Fibroblast of gingiva (primary cell): ENCODE results near the gene CGB8.
A peak's percentile ranks its signal among the peaks of the same experiment; 100 is the strongest.
"Not testable (repeated sequence)": the region's sequence is repeated elsewhere in the genome, so short reads cannot be mapped to it uniquely, and the experiment has no call there.

Experiments used
- DNase-seq: peaks from one replicate; pipeline ENCODE4 v3.0.0-alpha.2; 2011; ENCODE audit warnings: low read depth

Gene CGB8

DNA sequence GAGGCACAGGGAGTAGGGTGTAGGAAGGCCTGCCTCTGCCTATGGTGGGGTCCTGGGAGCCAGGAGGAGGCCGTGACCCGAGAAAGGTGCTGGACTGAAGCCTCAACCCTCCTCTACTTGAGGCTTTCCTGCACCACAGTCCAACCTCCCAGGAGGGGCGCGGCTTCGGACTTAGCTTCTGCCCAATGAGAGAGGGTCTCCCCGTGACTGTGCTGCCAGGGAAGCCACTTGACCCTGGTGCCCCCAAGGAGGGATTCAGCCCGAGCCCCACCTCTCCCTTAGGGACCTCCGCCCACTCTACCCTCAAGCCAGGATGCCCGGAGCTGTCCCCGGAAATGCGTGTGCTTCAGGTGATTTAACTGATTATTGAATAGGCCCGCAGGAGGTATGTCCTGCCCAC lies at the start of gene CGB8:
Gene CGB8, minus strand, starts transcription at position 101 of the 400 bp plus-strand sequence. CDS start 372 bp downstream, outside the sequence.
- DNase-seq, result not testable (repeated sequence)

DNA sequence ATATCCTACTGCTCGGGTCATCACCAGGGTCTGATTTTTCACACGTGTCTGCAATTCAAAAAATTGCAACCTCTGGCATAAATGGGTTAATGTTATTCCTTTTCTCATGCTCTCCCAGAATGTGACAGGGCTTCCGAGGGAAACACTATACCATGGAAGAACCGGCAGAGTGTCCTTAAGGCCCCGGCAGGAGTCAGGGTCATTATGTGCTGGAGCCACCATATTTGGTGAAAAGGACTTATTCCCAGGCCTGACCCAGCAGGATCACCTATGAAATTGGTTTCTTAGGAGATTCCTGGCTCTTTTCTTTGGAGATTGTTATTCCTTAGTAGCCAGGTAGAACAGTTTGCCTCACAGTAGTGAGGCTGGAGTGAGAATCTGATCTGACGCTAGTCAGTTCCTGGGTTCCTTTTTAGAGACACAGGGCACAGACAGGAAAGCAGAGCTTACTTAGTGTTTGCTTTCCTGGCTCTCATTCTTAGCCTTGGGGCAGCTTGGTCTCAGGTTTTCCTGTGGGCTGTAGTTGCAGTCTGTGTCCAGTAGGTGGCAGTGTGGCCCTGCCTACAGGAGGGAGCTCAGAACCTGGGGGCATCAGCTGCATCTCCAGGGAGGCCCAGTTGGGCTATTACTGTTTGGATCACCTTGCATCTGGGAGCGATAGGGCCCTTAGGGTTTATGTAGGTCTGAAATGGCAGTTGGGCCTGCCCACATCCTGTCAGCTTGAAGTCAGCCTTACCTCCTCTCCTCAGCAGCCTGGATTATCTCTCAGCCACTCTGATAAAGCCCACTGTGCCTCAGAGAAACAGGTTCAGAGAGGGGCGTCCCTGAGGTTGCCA lies 48.8 kb upstream of the CGB8 start:
- peak; percentile 71 for DNase-seq

DNA sequence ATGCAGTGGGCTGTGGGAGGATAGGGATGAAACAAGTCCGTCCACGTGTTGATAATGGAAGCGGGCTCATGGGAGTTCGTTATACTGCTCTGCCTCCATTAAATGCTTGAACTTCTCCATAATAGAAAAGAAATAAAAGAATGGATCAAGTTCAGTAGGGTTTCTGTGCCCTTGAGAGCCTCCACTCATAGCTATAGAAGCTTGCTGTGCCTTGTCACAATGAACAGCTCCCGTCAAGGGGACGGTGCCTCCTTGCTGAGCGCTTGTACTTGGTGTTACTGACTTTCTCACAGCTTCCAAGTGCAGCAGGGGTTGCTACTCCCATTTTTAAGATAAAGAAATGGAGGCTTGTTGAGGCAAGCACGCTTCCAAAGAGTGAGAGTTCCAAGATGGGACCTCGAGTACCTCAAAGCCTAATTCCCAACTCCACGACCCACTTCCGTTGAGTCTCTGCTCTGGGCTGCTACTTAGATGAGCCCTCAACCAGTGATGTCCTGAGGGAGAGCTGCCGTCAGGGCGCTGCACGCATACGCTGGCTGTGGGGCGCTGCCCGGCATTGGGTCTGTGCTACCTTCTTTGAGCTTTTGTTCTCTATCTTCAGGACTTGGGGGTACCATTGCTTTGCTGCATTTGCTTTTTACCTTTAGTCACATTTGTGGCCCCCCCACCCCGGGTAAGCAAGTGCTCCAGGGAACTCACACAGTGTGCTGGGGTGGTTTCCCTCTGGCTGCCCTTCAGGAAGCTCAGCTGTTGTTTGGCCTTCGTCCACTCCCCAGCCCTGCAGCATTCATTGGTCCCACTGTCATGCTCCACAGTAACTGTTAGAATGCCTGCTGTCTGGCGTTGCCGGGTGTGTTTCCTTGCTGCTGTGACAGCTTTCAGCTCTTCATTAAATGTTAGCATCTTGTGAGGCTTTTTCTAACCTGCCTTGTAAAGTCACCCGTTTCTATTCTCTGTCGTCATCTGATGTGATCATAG lies 45.9 kb upstream of the CGB8 start:
- no peak for DNase-seq

DNA sequence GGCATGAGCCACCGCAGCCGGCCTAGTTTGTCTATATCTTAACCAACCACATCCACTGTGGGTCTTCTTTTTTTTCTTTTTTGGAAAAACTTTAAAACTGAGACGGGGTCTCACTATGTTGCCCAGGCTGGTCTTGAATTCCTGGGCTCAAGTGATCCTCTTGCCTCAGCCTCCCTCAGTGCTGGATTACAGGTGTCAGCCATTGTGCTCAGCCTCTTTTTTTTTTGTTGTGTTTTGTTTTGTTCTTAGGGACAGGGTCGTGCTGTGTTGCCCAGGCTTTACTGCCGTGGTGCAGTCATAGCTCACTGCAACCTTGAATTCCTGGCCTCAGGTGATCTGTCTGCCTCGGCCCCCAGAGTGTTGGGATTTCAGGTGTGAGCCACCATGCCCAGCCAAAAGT lies 43.8 kb upstream of the CGB8 start:
- no peak for DNase-seq

DNA sequence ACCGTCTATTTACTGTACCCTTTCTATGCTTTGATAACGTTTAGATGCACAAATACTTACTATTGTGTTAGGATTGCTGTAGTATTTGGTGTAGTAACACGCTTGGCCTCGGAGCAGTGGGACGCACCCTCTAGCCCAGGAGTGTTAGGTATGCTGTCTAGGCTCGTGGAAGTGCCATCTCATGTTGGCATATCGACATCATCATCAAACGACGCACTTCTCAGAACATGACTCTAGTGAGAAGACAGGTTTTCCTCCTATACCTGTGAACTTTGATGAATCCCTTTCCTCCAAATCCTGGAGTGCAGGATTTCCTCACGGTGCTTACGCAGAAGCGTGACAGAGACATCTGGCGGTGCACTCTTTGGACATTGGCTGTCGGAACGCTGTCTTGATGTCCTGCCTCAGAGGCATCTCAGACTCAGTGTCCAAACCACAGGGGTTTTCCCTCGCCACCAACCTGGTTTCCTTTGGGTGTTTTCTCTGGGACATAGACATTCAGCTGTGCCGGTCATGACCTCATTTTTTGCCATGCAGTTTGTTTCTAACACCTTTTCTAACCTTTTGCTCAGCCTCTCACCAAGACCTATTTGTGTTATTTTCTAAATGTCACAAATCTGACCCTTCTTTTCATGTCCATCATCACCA lies 42.6 kb upstream of the CGB8 start:
- DNase-seq, result no peak

DNA sequence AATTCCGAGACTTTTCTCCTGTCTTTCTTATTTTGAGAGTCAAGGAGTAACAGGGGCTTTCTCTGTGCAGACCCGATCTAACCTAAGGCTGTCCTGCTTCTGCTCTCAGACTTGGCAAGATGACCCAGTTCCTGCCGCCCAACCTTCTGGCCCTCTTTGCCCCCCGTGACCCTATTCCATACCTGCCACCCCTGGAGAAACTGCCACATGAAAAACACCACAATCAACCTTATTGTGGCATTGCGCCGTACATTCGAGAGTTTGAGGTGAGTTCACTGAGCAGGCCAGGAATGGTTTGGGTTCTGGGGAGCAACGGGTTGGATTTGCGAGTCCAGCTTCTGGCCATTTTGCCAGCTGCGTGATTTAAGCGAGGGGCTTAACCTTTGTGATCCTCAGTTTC lies 37.4 kb upstream of the CGB8 start:
- no peak for DNase-seq

DNA sequence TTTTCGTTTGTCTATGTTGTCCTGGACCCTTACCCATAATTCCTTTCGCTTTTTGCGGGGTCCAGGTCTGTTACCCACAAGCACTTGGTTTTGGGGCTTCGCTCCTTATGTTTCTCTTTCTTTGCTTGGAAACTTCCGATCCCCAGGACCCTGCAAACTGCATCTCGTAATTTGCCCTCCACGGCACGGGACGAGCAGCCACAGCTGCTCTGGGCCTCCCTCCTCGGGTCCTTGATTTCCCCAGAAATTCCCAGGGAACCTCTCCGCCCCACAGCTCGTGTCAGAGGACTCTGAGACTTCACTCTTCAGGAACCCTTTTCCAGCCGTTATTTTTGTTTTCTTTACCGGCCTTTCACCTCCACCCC lies 36.9 kb upstream of the CGB8 start:
- DNase-seq, result no peak

DNA sequence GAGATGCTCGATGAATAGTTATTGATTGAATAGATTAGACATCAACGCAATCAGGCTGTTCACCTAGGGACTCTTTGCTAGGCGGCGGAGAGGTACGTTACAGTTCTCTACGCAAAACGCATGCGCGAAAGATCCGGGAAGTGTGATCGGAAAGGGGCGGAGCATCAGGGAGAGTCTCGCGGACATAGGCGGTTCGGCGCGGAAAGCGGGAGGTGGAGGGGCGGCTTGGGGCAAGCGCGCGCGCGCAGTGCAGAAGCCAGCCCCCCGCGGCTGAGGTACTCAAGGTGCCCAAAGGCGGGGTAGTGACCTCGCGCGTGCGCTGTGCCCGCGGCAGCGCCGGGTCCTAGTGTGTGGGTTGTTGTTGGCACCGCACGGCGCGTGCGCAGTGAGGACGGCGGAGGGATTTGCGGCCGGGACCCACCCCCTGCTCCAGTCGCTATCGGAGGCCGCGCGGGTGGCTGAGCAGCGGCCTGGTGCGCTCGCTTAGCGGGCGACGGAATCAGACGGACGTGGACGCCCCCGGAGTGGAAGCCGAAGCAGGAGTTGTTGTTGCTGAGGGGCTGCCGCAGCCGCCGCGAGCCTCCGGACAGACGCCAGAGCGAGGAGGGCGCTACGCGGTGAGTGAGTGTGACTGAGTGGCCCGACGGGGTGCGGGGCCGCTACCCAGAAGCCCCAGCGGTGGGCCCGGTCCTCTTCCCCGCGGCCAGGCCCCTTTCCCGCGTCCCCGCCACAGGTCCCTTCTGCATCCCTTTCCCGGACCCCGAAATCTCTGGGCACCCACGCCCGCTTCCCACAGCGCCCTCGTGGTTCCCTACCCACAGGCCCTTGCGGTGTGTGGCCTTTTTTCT lies 36.3 kb upstream of the CGB8 start, which contains the start of gene SNRNP70:
Gene SNRNP70, plus strand, starts transcription at position 432 of the 848 bp plus-strand sequence. CDS start 964 bp downstream, outside the sequence.
- DNase-seq, result peak; percentile 100

DNA sequence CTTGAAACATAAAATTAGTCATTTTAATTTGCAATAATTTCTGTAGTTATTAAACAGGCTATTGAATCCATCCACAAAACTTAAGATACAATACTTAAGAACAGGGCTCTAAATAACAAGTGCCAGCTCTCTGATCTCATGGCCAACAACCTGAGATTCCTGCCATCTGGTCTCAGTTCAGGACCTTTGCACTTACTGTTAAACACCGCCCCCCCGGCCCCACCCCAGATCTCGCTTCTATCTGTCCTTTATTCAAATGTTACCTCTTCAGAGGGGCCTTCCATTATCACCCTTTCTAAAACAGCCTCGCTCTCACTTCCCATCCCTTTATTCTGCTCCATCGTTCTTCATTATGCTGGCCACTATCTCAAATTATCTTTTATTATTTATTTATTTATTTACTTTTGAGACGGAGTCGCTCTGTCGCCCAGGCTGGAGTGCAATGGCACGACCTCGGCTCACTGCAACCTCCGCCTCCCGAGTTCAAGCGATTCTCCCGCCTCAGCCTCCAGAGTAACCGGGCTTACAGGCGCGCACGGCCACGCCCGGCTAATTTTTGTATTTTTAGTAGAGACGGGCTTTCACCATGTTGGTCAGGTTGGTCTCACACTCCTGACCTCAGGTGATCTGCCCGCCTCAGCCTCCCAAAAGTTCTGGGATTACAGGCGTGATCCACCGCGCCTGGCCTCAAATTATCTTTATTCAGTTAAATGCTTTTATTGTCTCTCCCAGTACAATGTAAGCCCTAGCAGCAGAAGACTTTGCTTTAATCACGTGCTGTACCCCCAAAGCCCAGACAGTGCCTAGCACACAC lies 35.5 kb upstream of the CGB8 start:
- DNase-seq, result no peak

DNA sequence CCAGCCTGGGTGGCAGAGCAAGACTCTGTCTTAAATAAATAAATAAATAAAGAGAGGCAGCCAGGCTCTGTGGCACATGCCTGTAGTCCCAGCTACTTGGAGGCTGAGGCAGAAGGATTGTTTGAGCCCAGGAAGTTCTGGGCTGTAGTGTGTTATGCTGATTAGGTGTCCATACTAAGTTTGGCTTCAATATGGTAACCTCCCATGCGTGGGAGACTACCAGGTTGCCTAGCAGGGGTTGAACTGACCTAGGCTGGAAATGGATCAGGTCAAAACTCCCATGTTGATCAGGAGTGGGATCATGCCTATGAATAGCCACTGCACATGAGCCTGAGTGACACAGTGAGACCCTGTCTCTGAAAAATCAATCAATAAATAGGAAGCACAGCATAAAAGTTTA lies 32.4 kb upstream of the CGB8 start:
- DNase-seq, result no peak

DNA sequence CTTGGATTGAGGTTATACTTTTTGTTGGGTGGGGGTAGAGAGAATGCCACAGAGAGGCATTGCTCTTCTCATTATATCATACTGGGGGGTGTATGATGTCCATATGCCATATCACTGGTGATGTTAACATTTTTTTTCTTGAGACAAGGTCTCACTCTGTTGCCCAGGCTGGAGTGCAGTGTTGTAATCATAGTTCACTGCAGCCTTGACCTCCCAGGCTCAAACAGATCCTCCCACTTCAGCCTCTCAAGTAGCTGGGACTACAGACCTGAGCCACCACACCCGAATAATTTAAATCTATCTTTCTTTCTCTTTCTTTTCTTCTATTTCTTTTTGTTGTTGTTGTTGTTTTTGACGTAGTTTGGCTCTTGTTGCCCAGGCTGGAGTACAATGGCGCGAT lies 31.5 kb upstream of the CGB8 start:
- no peak for DNase-seq

DNA sequence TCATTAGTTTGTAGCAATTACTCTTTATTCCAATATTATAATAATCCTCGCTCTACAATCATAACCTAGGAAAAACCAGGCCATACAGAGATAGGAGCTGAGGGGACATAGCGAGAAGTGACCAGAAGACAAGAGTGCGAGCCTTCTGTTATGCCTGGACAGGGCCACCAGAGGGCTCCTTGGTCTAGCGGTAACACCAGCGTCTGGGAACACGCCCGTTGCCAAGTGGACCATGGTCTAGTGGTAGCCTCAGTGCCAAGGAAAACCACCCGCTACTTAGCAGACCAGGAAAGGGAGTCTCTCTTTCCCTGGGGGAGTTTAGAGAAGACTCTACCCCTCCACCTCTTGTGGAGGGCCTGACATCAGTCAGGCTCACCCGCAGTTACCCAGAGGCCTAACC lies 26.0 kb upstream of the CGB8 start:
- DNase-seq, result peak; percentile 59

DNA sequence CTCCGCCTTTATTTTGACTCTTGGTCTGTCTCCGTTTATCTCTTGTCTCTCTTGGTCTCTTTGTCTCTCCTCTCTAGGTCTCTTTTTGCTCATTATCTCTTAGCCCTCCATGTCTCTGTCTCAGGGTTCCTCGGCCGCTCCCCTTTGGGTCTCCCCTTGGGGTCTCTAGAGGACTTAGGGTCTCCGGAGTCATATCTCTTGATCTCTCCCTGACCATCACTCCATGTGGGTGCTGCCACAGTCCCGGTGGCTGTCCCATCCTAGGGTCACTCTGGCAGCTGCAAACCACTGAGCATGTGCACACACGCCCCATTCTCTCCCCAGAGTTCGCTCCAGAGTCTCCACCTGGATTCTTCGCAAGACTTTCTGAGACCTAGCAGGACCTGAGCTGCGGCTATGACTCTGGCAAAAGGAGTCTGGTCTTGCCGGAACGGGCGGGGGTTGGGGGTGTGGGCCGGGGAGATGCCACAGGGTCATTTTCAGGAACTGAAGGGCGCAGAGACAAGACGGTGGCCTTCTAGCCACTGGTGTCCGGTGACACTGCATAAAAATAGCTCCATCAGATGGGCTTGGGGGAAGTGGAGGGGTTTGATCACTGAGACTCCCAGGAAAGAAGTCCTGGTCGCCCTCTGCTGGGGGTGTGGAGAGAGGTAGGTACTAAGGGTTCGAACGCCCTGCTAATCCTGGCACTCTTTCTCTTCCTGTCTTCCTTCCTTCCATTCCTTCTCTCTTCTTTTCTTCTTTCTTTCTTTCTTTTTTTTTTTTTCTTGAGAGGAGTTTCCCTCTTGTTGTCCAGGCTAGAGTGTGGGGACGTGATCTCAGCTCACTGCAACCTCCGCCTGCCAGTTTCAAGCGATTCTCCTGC lies 24.8 kb upstream of the CGB8 start:
- no peak for DNase-seq

DNA sequence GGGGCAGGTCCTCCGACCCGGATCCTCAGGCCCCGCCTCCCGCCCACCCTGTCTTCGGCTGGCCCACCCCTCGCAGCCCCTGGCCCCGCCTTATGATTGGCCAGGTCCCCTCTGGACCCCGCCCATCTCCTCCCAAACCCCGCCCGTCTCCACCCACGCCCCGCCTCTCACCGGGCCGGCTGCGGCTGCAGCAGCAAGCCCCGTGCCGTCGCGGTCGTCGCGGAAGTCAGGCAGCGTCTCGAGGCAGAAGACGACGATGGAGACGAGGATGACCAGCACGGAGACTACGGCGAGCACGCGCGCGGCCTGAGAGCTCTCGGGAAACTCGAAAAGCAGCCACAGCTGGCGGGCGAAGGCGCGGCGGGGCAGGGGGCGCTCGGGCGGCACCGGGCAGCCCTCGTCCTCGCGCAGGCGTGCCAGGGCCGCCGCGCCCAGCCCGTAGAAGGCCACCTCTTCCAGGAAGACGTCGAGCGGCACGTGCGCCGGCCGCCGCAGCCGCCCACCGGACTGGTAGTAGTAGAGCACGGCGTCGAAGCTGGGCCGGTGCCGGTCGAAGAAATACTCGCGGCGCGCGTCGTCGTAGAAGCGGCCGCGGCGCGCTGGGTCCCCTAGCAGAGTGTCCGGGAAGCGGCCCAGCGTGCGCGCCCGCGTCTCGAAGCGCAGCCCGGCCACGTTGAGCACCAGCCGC lies 23.1 kb upstream of the CGB8 start:
- no peak for DNase-seq

DNA sequence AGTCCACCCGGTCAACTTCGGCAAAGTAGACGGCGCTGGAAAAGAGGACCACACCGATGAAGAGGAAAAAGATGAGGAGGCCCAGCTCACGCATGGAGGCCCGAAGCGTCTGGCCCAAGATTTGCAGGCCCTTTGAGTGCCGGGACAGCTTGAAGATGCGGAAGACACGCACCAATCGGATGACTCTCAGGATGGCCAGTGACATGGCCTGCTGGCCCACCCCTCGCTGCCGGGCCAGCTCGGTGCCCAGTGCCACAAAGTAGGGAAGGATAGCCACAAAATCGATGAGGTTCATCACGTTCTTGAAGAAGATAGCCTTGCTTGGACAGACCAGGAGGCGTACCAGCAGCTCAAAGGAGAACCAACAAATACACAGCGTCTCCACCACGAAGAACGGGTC lies 21.5 kb upstream of the CGB8 start:
- no peak for DNase-seq

DNA sequence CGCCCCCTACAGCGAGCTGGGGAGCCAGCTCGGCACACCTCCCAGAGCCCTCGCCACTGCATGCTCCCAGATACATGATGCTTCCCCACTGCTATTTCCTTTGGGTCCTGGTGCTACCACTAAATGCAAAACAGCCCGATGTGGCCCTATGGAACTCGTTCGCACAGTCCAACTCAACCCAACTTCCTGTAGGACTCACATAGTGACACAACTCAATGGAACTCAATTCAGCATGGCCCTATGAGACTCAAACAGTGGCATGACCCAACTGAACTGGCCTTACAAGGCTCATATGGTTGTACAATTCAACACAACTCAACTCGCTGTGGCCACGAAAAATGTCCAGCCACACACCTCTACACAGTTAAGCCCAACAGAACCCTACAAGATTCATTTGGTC lies 20.1 kb upstream of the CGB8 start:
- DNase-seq, result no peak

DNA sequence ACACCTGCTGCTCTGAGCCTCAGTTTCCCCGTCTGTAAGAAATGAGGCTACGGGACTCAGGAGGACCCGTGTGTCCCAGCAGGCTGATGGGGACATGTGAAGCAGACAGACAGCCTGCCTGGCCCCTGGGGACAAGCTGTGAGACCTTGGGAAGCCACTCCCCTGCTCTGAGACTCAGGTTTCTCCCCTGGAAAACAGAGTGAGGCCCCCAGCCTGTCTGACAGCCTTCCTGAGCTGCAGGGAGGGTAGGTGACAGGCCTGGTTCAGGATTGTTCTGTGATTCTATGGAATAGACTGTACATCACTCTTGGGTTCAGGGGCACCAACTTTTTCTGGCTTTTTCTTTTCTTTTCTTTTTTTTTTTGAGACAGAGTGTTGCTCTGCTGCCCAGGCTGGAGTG lies 18.6 kb upstream of the CGB8 start:
- no peak for DNase-seq

DNA sequence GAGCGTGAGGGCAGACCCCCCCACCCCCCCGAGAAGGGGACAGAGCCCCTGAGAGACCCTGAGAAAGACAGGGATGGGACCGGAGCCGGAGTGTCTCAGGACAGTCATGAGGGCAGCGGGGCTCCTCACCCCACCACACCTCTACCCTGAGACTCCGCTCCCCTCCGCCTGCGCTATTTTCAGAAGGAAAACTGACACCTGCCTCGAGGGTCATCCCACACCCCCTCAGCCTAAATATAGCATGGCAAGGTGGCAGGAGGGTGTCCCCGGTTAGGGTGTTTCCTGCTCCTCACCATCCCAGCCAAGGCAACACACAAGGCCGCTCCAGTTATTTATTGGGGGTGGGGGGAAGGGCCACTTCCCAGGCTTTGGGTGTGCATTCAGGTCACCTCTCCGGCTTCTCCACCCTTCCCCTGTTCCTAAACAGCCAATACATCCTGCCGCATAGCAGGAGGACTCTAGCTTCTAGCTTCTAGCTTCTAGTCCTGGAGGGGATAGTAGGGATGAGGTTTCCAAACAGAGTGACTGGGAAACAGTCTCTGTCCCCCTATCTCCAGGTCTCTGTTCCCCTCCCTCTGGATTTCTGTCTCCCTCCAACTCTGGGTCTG lies 17.1 kb upstream of the CGB8 start:
- DNase-seq, result no peak
